GM21447 (cell line): Measurements from ENCODE around the gene GOLGB1.
"Not testable (repeated sequence)": the region's sequence is repeated elsewhere in the genome, so short reads cannot be mapped to it uniquely, and the experiment has no call there.

Experiments used
- ATAC-seq: cut with Tn5 transposase; IDR thresholded peaks from one replicate; pipeline ENCODE4 v1.9.1; 2021; ENCODE audit not compliant: unreplicated experiment

The GOLGB1 gene

DNA sequence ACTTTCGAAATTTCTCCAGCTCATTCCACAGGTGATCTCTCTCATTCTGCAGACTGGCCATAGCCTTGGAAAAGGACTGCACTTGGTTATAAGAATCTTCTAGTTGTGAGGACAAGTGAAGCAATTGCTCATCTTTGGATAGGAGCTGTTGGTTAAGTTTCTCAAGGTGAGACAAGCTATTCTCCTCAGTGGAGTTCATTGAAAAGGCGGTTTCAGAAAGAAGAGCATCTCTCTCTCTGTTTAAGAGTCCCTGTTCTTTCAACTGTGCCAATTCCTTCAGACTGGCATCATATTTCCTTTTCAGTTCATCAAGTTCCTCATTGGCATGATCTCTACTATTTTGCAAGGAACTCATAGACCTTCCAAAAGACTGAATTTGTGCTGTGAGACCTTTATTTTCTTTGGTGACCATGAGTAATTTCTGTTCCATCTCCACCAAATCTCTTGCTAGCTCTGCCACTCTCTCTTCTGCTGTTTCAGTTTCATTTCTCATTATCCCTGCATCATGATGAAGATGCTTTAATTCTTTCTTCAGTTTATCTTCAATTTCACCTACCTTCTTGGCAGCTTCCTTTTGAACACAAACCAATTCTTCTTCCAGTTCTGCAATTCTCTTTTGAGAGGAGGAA, 58.6 kb downstream of the GOLGB1 start:
- ATAC-seq: peak; percentile 76

DNA sequence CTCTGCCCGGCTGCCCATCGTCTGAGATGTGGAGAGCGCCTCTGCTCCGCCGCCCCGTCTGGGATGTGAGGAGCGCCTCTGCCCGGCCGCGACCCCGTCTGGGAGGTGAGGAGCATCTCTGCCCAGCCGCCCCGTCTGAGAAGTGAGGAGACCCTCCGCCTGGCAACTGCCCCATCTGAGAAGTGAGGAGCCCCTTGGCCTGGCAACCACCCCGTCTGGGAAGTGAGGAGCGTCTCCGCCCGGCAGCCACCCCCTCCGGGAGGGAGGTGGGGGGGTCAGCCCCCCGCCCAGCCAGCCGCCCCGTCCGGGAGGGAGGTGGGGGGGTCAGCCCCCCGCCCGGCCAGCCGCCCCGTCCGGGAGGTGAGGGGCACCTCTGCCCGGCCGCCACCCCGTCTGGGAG, 60.8 kb downstream of the GOLGB1 start:
- ATAC-seq: not testable (repeated sequence)

DNA sequence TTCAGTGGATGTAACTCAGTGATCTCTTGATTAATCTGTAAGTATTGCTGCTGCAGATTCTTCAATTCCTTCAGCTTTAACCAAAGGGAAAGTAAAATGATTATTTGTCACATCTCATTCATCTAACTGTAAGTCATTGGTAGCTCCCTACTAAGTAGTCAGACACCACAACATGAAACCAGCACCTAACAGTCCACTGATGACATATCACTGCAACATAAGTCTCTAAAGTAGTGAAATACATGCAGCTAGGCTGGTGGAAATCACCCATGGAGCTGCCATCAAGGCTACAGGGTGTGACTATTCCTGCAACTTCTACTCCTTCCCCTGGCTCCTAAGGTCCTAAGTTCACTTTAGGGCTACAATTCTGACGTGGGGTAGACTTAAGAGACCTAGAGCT, 67.7 kb downstream of the GOLGB1 start:
- ATAC-seq: no peak

DNA sequence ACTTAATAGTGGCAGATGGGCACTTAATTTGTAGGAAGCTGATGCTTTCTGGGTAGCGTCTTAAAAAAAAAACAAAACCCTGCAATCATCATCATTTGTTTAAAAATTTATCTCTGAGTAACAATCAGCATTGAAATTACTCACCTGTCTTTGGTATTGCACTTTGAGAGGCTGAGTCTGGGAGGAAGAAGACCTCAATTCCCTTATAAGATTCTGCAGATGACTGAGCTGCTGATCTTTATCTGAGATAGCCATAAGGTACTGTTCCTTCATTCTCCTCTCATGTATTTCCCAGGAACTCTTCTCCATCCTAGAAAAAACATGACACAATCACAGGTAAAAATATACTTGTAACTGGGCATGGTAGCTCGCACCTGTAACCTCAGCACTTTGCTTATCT, 72.4 kb downstream of the GOLGB1 start:
- ATAC-seq: no peak

DNA sequence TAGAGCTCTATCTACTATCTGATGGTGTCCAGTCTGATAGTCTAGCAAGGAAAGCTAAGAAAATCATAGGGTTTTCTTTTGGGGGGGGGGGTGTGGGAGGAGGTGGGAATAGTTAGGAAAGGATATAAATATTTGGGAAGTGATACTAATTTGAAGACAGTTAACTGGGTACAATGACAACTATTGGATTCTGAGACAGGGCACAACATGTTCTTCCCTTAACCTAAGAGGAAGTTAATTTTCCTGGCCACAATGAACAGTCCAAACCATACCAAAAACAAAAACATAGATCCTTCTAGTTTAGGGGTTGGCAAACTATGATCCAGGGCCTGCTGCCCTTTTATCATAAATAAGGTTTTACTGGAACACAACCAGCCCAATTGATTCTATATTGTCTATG, 78.9 kb downstream of the GOLGB1 start:
- no peak for ATAC-seq

DNA sequence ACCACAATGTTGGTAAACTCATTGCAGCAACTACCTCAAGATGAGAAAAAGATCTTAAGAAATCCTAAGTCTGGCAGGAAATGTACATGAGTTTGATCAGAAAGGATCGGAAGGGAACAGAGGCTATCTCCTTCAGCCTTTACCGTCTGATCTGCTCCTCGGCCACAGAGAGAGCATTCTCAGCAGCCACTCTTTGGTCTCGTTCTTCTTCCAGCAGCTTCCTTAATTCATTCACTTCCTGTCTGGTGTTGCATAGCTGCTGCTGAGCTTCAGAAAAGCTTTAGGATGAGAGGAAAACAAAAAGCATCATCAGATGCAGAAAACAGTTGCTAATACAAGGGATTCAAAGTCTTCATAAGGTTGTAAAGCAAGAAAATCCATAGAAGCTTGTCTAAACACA, 82.2 kb downstream of the GOLGB1 start:
- no peak for ATAC-seq

DNA sequence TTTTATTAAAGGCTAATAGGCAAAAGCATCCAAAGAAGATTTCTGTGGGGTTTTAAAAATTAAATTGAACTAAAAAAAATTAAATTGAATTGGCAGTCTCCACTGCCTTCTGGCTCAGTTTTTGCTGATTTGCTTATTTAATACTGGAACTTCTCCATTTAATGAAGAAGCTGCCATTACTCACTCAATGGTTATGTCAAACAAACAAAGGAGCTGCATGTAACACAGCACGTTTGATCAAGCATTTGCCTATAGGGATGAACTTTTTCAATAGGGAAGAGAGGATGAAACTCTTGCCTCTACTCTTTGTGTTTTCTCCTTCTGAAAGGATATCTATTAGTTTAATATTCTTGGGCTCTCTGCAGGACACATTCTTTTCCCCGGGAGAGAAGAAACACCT, 84.1 kb downstream of the GOLGB1 start:
- ATAC-seq: no peak

DNA sequence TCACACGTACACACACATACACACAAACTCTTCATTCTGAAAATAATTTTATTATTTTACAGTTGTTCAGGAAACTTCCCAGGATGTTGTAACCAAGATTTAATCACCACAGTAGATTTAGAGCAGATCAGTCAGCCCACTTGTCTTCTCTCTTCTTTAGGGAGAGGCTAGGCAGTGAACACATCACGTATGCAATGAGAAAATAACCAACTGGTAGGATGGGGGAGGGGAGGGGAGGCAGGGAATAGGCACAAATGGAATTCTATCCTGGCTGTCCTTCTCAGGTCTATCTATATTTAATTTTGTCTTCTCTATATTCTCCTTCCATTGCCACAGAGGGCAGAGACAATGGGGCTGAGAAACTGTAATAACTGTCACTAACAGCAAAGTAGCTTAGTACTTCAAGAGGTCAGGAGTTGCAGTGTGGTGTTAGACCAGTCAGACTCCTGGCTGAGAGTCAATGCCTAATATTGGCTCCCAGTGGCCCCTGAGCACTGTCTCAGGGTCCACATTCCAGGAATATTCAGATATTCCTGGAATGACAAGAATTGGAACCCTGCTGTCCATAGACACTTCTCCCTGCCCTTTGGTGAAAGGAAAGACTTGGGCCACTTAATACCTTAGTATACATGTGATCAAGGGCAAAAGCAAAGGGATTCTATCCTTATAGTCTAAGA, 86.2 kb downstream of the GOLGB1 start:
- ATAC-seq: no peak

DNA sequence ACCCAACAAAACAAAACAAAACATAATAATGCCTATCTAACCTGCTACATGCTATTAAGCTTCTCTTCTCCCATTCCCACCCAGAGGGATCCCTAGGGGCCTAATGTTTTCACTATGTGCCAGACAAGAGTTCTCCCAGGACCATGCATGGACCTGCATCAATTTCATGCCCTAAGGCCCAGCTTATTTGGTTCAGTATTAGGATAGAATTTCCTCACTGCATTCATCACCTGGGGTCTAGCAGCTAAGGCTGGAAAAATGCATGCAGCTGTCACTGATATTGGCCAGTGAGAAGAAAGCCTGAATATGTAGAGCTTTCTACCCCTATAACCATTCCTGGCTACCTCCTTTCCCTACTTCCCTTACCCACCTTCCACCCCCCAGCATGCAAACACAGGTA, 86.8 kb downstream of the GOLGB1 start:
- ATAC-seq: no peak

DNA sequence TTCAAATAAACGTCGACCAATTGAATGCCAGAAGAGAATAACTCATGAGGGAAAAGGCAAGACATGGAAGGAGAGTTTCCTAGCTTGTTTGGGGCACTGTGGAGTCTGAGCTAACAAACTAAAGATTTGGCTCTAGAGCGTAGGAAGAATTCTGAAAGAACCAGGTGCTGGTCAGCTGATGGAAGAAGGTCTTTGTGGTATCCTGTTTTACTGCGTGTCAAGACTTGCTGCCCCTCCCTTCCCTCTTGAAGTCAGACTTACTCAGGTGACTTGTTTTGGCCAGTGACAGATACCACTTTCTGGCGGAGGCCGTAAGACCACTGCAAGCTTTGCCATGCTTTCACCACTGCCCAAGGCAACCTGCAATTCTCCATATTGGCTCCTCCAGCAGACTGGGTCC, 88.2 kb downstream of the GOLGB1 start:
- no peak for ATAC-seq

DNA sequence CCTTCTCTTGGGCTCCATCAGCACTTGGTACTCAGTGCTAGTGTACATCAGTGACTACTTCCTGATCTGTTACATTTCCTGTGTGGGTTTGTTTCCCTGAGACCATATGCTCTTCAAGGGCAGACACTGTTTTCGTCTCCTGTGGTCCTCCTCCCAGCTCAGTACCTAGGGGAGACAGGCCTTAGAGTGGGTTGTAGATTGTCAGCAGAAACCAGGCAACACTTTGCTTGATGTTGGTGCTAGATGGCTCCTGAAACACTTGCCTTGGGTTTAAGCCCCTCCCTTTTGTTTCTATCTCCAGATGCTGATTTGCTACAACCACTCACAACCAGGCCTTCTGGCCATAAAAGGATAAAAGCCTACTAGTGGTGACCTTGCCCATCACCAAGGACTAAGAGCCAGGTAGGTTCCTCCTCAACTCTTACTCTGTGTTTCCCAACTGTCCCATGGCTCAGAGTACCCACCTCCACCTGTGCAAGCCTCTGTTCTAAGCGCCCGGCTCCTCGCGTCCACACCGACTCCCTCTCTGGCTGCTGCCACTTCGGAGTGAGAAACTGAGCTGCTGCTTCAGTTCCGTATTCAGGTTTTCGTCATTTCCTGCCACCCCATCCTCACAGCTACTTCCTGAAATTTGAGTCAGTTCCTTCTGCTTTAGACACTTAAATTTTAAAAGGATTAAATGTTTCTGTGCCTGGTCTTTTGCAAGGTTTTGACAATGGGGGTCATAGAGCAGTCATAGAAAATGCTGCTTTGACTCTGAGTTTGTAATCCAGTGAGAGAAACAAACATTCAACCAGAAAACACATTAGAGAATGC, 89.0 kb downstream of the GOLGB1 start, which contains the start of gene HCLS1:
Gene HCLS1, minus strand, starts transcription at position 548 of the 816 bp plus-strand sequence. CDS start 2,556 bp downstream, outside the sequence.
- ATAC-seq: peak; percentile 85

DNA sequence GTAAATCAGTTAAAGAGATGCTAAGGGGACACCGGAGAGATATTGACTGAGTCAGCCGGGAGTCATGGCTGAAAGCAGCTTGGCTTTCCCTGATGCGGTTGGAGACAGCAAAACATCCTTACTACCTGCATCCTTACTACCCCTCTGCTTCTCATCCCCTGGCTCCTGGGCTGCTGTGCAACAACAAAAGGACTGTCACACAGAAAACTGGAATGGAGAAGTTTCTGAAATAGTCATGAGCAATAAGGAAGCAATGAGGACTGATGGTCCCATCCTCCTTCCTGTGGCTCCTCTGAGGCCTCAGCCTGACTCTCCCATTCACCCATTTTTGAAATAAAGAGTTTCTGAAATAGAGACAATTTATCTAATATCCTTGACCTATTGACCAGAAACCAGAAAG, 90.0 kb downstream of the GOLGB1 start:
- no peak for ATAC-seq

DNA sequence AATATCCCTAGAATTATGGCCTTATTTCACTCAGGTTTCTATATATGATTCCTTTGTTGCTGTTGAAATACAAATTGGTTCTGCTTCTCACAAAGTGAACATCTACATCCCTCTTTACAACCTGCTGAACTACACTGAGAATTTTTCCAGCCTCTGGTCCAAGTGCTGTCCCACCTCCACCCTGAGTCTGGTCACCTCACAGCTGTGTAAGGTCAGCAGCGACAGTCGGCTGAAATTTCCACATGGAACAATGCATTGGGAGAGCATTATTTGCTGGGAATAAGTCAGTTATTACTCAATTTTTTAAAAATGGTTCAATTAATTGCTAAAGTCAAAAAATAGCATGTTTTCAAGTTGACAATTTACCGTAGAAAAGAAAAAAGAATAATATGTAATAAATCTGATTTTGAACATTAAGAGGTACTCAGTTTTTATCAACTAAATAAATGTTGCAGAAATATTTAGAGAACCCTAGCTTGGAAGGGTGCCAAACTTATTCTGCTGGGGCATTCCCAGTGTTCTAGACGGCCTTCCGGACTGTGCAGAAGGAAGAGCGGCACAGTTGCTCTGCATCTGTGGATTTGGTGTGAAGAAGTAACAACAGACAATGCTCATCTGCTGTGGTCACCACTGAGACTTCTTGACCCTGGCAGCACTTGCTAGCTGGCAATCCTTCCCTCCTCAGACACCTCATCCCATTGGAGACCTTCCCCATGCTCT, 90.7 kb downstream of the GOLGB1 start:
- ATAC-seq: no peak

DNA sequence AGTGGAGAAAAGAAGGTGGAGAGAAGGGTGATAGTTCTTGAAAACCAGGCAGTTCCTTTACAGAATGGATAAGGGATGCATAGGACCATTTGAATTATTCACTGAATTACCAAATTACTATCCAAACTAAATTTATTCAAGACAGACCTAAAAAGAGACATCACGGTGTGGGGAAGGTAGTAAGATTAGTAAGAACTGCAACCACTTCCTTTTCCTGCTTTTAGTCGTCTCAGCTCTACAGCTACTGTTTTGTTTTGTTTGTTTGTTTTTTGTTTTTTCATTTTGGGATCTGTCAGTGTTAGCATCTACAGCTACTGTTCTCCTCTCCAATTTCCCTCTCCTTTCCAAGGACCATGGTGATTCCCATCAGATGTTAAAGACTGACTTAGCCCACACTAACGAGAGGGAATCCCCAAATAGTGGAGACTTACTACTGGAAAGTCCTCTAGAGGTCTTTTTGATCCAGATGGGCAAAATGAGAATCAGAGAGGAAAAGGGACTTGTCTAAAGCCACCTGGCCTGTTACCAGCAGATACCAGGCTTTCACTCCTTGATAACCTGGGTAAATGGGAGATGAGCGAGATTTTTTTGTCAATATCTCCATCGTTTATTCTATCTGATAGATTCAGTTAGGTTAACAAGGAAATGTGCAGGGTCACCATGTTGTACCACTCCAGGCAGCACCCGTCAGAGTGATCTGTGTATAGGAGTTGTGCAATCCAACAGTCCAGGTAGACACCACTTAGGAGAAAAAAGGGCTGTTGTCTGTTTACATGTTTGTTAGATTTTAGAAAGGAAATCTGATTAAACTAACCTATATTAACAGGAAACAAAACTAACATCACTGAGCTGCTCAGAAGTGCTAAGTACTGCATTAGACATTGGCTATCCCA, 94.8 kb downstream of the GOLGB1 start:
- peak; percentile 81 for ATAC-seq

DNA sequence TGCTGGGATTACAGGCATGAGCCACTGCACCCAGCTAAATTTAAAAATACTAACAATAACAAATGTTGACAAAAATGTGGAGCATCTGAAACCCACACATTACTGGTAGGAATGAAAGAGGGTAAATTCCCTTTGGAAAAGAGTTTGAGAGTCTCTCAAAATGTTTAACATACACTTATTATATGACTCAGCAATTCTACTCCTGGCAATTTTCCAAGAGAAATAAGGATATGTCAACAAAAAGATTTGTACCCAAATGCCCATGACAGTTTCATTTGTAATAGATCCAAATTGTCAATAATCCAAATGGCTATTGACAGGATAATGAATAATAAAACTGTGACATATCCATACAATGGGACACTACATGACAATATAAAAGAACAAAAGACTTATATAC, 97.9 kb downstream of the GOLGB1 start:
- ATAC-seq: no peak

DNA sequence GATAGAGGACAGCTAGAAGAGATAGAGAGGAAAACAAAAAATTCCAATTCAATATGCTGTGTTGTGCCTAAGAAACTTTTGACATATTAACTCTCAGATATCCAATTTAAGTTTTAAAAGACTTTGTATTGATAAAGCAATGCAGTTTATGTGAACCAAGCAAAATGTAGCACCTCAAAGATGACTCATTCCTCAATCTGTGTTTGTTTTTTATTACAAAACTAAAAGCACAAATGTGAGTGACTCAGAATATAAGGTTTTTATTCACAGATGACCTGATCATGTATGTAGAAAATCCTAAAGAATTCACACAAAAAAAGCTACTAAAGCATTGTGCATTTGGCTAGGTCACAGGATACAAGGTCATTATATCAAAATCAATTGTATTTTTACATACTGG, 99.9 kb downstream of the GOLGB1 start:
- ATAC-seq: no peak

DNA sequence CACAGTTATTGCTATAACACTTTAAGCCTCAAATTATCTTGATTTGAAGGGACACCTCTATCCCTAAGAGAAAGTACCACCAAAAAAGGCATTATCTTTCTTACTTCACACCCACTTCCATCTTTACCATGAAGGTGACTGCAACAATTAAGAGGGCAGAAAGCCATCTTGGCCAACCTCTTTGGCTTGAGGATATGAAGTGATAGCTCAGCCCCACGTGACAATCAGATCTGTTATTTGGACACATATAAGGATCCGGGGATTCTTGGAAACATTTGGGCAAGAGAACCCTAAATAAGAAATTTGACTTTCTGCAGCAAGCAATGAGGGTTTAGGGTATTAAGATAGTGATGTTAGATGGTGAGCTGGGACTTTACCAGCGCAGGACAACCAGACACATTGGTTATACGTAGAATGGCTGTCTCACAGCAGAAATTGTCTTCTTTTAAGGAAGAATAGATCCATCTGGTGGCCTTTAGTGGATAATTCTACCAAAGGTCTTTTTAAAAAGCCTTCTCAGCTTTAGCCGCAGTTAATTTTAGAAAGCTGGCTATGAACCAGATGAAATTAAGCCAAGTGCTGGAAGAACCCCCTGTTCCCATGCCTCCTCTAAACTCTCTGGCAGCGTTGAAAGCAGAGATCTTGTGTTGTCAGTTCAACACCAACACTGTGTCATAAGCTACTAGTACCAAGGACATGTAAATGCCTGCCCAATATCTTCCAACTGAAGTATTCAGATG, 101.2 kb downstream of the GOLGB1 start:
- ATAC-seq: no peak

DNA sequence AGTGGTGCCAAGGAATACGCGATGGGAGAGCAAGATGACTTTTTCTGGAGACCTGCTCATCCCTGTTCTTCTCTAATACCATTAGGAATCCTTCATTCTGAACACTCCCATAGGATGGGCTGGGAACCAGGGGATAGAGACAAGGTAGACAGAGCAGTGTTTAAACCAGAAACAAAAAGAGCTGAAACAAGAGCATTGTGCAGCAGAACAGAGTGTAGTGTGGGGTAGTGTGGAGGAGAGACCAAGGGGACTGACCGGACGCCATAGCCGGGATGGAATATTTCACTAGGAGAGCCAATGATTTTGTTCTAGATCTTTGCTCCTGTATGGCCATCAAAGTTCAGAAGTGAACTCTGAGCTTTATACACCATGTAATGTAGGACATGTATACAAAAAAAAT, 104.5 kb downstream of the GOLGB1 start:
- ATAC-seq: no peak

DNA sequence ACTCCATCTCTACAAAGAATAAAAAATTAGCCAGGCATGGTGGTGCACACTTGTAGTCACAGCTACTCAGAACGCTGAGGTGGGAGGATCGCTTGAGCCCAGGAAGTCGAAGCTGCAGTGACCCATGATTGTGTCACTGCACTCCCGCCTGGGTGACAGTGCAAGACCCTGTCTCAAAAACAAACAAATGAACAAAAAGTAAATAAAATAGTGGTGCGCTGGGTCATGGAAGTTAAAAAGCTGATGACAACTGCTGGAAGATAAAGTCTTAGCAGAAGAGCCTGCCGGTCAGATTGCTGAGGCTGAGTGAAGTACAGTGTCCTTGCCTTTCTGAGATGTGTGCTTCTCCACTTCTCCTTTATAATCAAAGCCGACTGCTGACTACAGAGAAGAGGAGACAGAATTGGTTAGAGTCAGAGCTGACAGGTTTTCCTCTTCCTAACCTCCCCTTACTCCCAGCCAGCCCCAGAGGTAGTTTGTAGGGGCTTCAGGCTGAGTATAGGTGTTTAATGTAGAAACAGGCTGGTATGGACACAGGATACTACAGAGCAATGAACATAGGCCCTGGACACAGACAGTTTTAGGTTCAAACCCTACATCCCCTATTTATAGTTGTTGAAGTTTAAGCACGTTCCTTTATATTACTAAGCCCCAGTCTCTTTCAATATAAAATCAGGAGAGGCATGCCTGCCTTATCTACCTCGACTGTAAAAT, 106.8 kb downstream of the GOLGB1 start:
- ATAC-seq: no peak
